Endodermal cell (in vitro differentiated cells): ENCODE data around the gene NID1. TPM values are rescaled to one million over a fixed set of nuclear protein-coding genes. Genes with fewer than 3 reads are reported as not detected.
"Not testable (repeated sequence)": the region's sequence is repeated elsewhere in the genome, so short reads cannot be mapped to it uniquely, and the experiment has no call there.

Experiments used
- DNase-seq: peaks from one replicate; pipeline ENCODE4 v3.0.0-alpha.2; 2017
- H3K27ac ChIP-seq: 2 replicates; pipeline ENCODE4 v1.5.1; 2013; ENCODE audit warnings: mild to moderate bottlenecking, low read depth, low read length, moderate library complexity
- H3K27me3 ChIP-seq: 2 replicates; pipeline ENCODE4 v1.6.1; 2013; ENCODE audit warnings: mild to moderate bottlenecking, low read length, moderate library complexity; ENCODE audit not compliant: insufficient read depth, control insufficient read depth, poor library complexity, severe bottlenecking
- H3K36me3 ChIP-seq: 2 replicates; pipeline ENCODE4 v1.7.0; 2013; ENCODE audit warnings: mild to moderate bottlenecking, low read length, moderate library complexity; ENCODE audit not compliant: control insufficient read depth, insufficient read depth
- H3K4me1 ChIP-seq: one replicate; pipeline ENCODE4 v1.7.0; 2013; ENCODE audit warnings: low read length; ENCODE audit not compliant: control insufficient read depth, insufficient read depth
- H3K4me3 ChIP-seq: 2 replicates; pipeline ENCODE4 v1.5.1; 2013; ENCODE audit warnings: mild to moderate bottlenecking, low read length, moderate library complexity
- H3K9ac ChIP-seq: 2 replicates; pipeline ENCODE4 v1.6.1; 2013; ENCODE audit warnings: mild to moderate bottlenecking, low read length, moderate library complexity; ENCODE audit not compliant: poor library complexity, severe bottlenecking; ENCODE audit errors: extremely low read depth
- H3K9me3 ChIP-seq: 2 replicates; pipeline ENCODE4 v1.6.1; 2013; ENCODE audit warnings: mild to moderate bottlenecking, low read length, moderate library complexity; ENCODE audit not compliant: control insufficient read depth
- H3K27ac Mint-ChIP-seq: 2 replicates; pipeline ENCODE4 v1.8.0; 2020; ENCODE audit warnings: mixed read lengths
- H3K27me3 Mint-ChIP-seq: 2 replicates; pipeline ENCODE4 v1.8.0; 2021; ENCODE audit warnings: mild to moderate bottlenecking, mixed read lengths; ENCODE audit not compliant: insufficient read depth
- H3K36me3 Mint-ChIP-seq: 2 replicates; pipeline ENCODE4 v1.8.0; 2020; ENCODE audit warnings: low read depth, mixed read lengths
- H3K4me1 Mint-ChIP-seq: 2 replicates; pipeline ENCODE4 v1.8.0; 2020; ENCODE audit warnings: mixed read lengths
- H3K4me3 Mint-ChIP-seq: 2 replicates; pipeline ENCODE4 v1.8.0; 2020; ENCODE audit warnings: mild to moderate bottlenecking, moderate library complexity, mixed read lengths
- H3K9me3 Mint-ChIP-seq: 2 replicates; pipeline ENCODE4 v1.8.0; 2020; ENCODE audit warnings: mild to moderate bottlenecking, mixed read lengths
- CTCF ChIP-seq: fragments of 200-600 bp; sonication (generic); conservative IDR thresholded peaks from 2 replicates; pipeline ENCODE4 v1.5.0; 2021; ENCODE audit warnings: antibody characterized with exemption, mild to moderate bottlenecking
- WGBS, 2 experiments: methylation state at CpG; one replicate each; pipeline versions ENCODE4 v1.1.5 to v1.1.7; 2013; ENCODE audit warnings: missing lambda C conversion rate in 2 of 2, mixed read lengths in 1 of 2; ENCODE audit not compliant: insufficient coverage in 1 of 2, insufficient read length in 1 of 2; 5-methylcytosine and 5-hydroxymethylcytosine counted together
- total RNA-seq, 2 donors: library from RNA; stranded (reverse); fragmentation: NEBNext Ultra II Directional in 1 of 2; extraction: Animal tissue kit (Norgen Biotek cat#: 25700) in 1 of 2; gene quantifications; 2 replicates in 1 of 2; 3 replicates in 1 of 2; pipeline ENCODE4 v1.2.1, GENCODE V29; 2021

Gene NID1
- total RNA-seq, 2 donors from 2014 or later = 12.7 to 18.3 TPM

GRCh38 chr1:235979176-235979575 lies 85.7 kb downstream of the NID1 start:
- 91 to 96% methylated on average over 4 of the region's 4 CpGs for WGBS, 2 experiments
- peaks cover 6% of the 10 kb centered on the region for H3K4me1 Mint-ChIP-seq
- no peaks in the 10 kb centered on the region for H3K27me3 Mint-ChIP-seq
- no peaks in the 10 kb centered on the region for H3K9me3 Mint-ChIP-seq
- Histone ChIP-seq H3K9me3 (peaks cover 11% of the 10 kb centered on the region), H3K36me3 (no peaks in the 10 kb centered on the region), H3K27ac (no peak overlapping the region), H3K4me3 (no peak overlapping the region), H3K9ac (no peak overlapping the region), H3K4me1 (peaks cover 5% of the 10 kb centered on the region), H3K27me3 (no peaks in the 10 kb centered on the region)
- peaks cover 5% of the 10 kb centered on the region for H3K36me3 Mint-ChIP-seq
- no peak for DNase-seq
- no peak overlapping the region for H3K27ac Mint-ChIP-seq
- TF ChIP-seq CTCF = no peak
- H3K4me3 Mint-ChIP-seq = no peak overlapping the region

DNA sequence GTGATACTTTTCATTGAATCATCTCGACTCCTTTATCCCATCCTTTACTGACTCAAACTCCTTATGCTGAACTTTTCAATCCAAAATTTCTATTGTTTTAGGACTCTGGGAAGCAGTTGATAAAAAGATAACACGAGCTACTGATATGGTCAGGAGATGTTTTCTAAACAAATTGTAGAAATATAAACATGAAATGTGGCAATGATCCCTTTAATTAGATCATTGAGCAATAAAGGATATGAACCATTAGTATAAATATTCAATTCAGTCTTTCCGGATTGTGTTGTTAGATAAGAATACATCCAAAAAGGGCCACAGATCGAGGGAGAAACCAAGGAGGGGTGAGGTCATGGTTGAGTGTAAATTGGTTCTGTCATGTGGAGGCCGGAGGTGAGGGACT lies 88.4 kb downstream of the NID1 start:
- H3K27ac Mint-ChIP-seq = no peak overlapping the region
- Histone ChIP-seq H3K9ac (no peak overlapping the region), H3K4me3 (no peak overlapping the region), H3K4me1 (peaks cover 5% of the 10 kb centered on the region), H3K9me3 (peaks cover 11% of the 10 kb centered on the region), H3K36me3 (no peaks in the 10 kb centered on the region), H3K27ac (no peak overlapping the region), H3K27me3 (no peaks in the 10 kb centered on the region)
- H3K27me3 Mint-ChIP-seq = no peaks in the 10 kb centered on the region
- H3K4me1 Mint-ChIP-seq = peaks cover 14% of the 10 kb centered on the region
- TF ChIP-seq CTCF = no peak
- no peaks in the 10 kb centered on the region for H3K9me3 Mint-ChIP-seq
- DNase-seq = no peak
- H3K36me3 Mint-ChIP-seq = peaks cover 5% of the 10 kb centered on the region
- H3K4me3 Mint-ChIP-seq = no peak overlapping the region
- WGBS, 2 experiments = 93 to 100% methylated on average over 3 to 5 of the region's 5 CpGs

DNA sequence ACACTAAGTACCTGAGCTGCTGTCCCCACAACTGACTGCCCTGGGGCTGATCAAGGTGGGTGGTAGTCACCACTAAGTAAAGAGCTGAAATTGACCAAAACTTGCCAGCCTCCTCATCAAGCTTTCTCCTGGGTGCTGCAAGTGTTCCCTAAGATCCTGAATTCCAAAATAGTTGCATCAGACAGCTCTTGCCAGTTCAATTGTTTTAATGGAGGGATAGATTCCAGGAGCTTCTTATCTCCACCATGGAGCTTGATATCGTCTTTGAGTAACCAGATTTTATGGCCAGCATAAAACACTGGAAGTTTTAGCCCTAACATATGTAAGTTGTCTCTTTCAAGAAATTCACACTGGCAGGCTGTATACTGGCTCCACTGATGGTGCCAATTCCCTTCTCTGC lies 90.3 kb downstream of the NID1 start:
- 89 to 93% methylated on average over 1 of the region's 1 CpG for WGBS, 2 experiments
- Histone ChIP-seq H3K9ac (no peak overlapping the region), H3K27me3 (no peaks in the 10 kb centered on the region), H3K4me1 (peaks cover 5% of the 10 kb centered on the region), H3K9me3 (peaks cover 11% of the 10 kb centered on the region), H3K4me3 (no peak overlapping the region), H3K36me3 (no peaks in the 10 kb centered on the region), H3K27ac (no peak overlapping the region)
- Mint-ChIP-seq H3K4me1 (peaks cover 17% of the 10 kb centered on the region), H3K4me3 (no peak overlapping the region), H3K9me3 (no peaks in the 10 kb centered on the region), H3K27ac (no peak overlapping the region), H3K36me3 (peaks cover 5% of the 10 kb centered on the region), H3K27me3 (no peaks in the 10 kb centered on the region)
- no peak for TF ChIP-seq CTCF
- DNase-seq = no peak

- H3K27me3 ChIP-seq, H3K4me3 ChIP-seq, H3K36me3 ChIP-seq, H3K36me3 Mint-ChIP-seq, H3K9me3 Mint-ChIP-seq, H3K27ac ChIP-seq, DNase-seq, H3K27me3 Mint-ChIP-seq, H3K4me1 ChIP-seq: not testable (repeated sequence)
- peak overlapping the region; percentile 99 for H3K27ac Mint-ChIP-seq
- Histone ChIP-seq H3K9me3 (peaks cover 11% of the 10 kb centered on the region), H3K9ac (peak overlapping the region; percentile 30)
- peaks cover 12% of the 10 kb centered on the region for H3K4me1 Mint-ChIP-seq
- 90 to 93% methylated on average over 3 of the region's 3 CpGs for WGBS, 2 experiments
- H3K4me3 Mint-ChIP-seq = peak overlapping the region; percentile 60
These were observed 92.2 kb downstream of the NID1 start for GRCh38 chr1:235972691-235973090.
